PC-3 (cell line): Measurements from ENCODE around the gene TLE3.

Experiments used
- EZH2 ChIP-seq: fragments of 300-600 bp; sonication (generic); IDR thresholded peaks from one replicate; pipeline ENCODE4 v1.6.1; 2017; ENCODE audit warnings: antibody characterized with exemption, mild to moderate bottlenecking, low read length; ENCODE audit not compliant: unreplicated experiment
- TF ChIP-seq, protein P1 (sequence below): fragments of 300-600 bp; sonication (generic); conservative IDR thresholded peaks from 2 replicates; pipeline ENCODE4 v1.5.1; 2017; ENCODE audit warnings: antibody characterized with exemption, low read depth, mild to moderate bottlenecking, low read length

GRCh38 chr15:70037292-70037640 is 60.5 kb downstream of the TLE3 start:
- TF ChIP-seq EZH2, result no peak
- TF ChIP-seq, protein P1, sequence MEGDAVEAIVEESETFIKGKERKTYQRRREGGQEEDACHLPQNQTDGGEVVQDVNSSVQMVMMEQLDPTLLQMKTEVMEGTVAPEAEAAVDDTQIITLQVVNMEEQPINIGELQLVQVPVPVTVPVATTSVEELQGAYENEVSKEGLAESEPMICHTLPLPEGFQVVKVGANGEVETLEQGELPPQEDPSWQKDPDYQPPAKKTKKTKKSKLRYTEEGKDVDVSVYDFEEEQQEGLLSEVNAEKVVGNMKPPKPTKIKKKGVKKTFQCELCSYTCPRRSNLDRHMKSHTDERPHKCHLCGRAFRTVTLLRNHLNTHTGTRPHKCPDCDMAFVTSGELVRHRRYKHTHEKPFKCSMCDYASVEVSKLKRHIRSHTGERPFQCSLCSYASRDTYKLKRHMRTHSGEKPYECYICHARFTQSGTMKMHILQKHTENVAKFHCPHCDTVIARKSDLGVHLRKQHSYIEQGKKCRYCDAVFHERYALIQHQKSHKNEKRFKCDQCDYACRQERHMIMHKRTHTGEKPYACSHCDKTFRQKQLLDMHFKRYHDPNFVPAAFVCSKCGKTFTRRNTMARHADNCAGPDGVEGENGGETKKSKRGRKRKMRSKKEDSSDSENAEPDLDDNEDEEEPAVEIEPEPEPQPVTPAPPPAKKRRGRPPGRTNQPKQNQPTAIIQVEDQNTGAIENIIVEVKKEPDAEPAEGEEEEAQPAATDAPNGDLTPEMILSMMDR, result no peak
